Anterior cingulate cortex (tissue), 58 donors: ENCODE data around the gene B3GNT2.
A peak's percentile ranks its signal among the peaks of the same experiment; 100 is the strongest.
"Not testable (repeated sequence)": the region's sequence is repeated elsewhere in the genome, so short reads cannot be mapped to it uniquely, and the experiment has no call there.

Source experiments
- DNase-seq, 58 donors: peaks; one replicate each; lab custom pipeline; 2025; lab: John Stamatoyannopoulos, UW

The B3GNT2 gene

GRCh38 chr2:62229082-62229605, 33.2 kb downstream of the B3GNT2 start:
- no peak for DNase-seq

- no peak for DNase-seq
Measured at GRCh38 chr2:62231541-62231940, 35.6 kb downstream of the B3GNT2 start.

DNA sequence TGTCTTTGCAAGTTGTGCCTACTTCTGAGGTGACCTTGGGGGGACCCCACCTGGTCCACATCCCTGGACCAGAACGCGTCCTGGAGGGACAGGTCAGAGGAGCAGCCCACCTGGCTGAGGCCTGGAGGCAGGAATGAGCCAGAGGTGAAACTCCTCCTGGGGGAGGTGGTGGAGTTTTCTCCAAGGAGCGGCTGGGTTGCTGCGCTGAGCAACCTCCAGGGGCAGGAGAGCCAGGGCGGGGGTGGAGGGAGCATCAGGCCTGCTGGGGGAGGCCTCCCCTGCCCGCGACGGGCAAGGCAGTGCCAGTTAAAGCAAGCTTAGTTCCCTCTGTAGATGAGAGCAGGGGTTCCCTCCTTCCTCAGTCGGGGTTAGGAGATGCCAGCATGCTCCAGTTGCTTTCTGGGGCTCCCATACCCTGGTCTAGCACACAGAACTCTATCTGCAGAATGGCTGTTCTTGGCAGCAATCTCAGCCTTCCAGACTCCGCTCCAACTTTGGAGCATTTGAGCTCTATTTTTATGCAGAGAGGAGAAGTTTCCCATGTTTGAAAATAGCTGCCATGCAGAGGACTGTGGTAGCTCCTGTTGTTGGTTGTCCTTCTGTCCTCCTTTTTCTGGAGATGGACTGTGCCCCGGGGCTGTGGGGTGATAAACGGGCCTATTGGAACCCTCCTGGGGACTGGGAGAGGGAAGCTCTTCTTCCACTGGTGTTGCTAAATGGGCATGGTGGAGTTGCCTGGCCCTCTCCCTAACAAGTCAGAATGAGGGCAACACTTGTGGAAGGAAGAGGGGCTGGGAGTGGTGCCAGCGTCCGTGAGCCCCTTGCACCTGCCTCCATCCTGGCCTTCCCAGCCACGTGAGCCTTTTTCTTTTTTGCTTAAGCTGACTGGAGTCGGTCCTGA, 39.1 kb downstream of the B3GNT2 start:
- peak in 19 of 58 donors; percentile 2 to 58 (median 16) for DNase-seq

- no peak for DNase-seq
Measured at GRCh38 chr2:62236499-62236898, 40.6 kb downstream of the B3GNT2 start.

- DNase-seq: no peak
Measured at GRCh38 chr2:62238236-62238635, 42.3 kb downstream of the B3GNT2 start.

DNA sequence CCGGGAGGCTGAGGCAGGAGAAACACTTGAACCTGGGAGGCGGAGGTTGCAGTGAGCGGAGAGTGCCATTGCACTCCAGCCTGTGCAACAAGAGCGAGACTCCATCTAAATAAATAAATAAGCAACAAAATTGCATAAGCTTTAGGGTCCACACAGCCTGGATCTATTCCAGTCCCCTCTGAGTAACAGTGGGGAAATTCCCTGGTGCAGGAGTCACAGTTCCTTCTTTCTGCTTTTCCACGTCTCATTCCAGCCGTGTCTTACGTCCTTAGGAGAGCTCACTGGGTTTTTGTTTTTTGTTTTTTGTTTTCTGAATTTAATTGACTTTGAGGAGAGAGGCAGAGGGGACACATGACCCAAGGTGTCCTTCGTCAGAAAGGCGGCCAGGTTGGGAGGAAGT, 44.6 kb downstream of the B3GNT2 start:
- no peak for DNase-seq

GRCh38 chr2:62243983-62244382, 48.1 kb downstream of the B3GNT2 start:
- no peak for DNase-seq

DNA sequence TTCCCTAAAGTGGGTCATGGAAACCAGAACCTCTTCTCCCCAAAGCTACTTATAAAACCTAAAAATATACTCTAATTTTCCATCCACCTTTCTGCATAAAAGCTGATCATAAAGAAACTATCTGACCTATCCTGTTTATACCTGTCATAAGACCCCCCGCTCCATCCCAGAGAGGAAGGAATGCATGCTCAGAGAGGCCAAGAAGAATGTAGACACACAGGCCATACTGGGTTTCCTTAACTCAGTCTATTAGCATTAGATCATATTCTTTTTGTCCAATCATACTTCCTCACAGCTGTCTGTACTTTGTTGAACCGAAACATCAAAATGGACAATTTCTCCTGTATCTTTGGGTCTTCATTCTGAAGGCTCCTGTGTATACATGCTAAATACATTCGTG, 52.3 kb downstream of the B3GNT2 start:
- DNase-seq: no peak

DNA sequence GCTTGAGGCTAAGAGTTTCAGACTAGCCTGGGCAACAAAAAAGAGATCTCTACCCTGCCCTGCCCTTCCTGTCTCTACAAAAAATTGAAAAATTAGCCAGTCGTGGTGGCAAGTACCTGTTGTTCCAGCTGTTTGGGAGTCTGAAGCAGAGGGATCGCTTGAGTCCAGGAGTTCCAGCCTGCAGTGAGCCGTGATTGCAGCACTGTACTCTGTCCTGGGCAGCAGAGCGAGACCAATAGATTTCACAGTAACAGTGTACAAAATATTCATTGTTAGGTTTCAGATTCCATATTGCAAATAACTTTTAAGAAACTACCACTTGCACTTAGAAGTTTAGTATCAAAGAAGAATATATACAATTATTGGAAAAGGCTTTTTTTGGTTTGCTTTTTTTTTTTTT, 54.3 kb downstream of the B3GNT2 start:
- no peak for DNase-seq

DNA sequence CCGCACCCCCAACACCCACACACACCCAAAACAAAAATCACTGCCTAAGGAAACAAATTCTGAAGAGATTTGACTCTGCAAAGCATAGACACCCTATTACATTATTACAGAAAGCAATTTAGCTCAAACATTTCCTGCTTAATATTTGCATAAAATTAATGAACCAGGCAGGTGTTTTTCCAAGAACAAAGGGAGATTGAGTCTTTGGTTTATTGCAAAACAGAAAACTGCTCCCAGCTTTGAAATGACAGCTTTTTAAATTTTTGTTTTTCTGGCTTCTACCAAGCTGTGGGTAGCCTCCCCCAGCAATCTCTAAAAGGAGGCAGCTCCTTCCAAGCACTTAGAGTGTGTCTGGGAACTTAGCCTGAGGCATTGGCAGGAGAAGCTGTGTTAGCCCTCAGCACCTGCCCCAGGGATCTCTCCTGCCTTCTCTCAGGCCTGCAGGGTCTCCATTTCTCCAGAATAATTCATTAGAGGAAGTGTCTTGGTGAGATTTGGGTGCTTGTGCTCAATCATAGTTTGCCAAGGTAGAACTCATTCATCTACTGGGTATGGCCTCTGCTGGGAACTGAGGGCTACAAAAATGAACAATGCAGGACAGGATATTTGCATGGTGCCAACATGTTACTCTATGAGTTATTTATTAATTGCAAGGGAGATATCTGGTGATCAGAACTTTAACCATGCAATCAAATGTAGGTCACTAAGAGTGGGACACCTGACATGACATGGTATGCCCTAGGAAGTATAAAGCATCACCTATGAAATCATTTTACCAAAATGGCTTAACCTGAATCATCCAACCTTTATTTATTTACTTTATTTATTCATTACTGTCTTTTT, 58.7 kb downstream of the B3GNT2 start:
- DNase-seq: peak in 2 of 58 donors; percentile 13 to 19

GRCh38 chr2:62257466-62257865, 61.6 kb downstream of the B3GNT2 start:
- DNase-seq: no peak

GRCh38 chr2:62263076-62263715, 67.3 kb downstream of the B3GNT2 start:
- no peak for DNase-seq

GRCh38 chr2:62264186-62264585, 68.3 kb downstream of the B3GNT2 start:
- no peak for DNase-seq

DNA sequence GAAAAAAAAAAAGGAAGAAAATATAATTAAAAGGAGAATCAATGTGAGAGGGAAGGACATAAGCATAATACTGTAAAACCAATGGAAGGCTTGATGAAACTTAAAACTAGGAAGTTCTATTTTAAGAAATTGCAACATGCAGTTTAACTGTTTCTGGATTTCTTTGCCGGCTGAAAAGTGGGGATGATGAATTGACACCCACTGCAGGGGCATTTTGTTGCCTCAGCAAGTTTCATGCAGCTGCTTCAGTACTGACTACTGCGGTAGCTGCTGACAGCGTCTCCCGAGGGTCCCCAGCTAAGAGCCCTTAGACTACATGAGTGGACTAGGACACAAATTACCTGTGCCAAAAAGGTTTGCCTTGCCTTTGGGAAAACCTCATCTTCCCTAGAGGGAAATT, 69.2 kb downstream of the B3GNT2 start:
- no peak for DNase-seq

DNA sequence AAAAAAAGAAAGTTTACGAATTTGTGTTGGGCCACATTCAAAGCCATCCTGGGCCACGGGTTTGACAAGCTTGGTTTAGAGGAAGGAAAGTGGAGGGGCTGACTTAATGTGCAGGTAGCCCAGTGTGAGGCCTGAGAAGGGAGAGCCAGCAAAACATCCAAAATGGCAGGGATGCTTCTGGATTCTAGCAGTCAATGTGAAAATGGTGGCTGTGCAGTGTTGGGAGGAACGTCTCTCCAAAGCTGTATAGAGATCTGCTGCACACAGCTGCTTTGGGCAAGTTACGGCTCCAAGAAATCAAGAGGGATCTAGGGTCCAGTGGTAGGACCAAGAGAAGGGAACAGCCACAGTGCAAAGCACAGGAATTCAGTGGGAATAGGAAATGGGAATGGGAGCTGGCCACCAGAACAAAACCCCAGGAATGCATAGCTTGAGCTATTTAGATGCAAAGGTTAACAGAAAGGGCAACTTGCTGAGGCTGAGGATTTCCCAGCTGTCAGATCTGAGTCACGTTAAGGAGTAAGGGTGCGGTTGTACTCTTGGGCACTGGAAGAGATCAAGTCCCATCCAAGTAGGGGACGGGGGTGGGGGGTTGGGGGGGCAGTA, 70.6 kb downstream of the B3GNT2 start:
- no peak for DNase-seq

- DNase-seq: no peak
Measured at GRCh38 chr2:62267696-62268095, 71.8 kb downstream of the B3GNT2 start.

DNA sequence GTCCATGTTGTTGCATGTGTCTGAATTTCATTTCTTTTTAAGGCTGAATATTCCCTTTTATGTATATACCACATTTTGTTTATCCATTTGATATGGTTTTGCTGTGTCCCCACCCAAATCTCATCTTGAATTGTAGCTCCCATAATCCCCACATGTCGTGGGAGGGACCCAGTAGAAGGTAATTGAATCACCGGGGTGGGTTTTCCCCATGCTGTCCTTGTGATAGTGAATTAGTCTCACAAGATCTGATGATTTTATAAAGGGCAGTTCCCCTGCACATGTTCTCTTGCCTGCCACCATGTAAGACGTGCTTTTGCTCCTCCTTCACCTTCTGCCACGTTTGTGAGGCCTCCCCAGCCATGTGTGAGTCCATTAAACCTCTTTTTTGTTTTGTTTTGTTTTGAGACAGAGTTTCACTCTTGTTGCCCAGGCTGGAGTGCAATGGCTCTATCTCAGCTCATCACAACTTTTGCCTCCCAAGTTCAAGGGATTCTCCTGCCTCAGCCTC, 72.8 kb downstream of the B3GNT2 start:
- DNase-seq: not testable (repeated sequence)

- peak in 2 of 58 donors; percentile 2 to 15 for DNase-seq
Measured at GRCh38 chr2:62270728-62271127, 74.8 kb downstream of the B3GNT2 start.
